Panc1 (cell line): ENCODE measurements around the gene AVEN. TPM values are rescaled to one million over a fixed set of nuclear protein-coding genes. Genes with fewer than 3 reads are reported as not detected.
"Not testable (repeated sequence)": the region's sequence is repeated elsewhere in the genome, so short reads cannot be mapped to it uniquely, and the experiment has no call there.

ENCODE experiments used
- ATAC-seq: fragments of 200-7000 bp; cut with Tn5 transposase; 2 replicates; pipeline ENCODE4 v1.9.1; 2020; ENCODE audit warnings: mild to moderate bottlenecking, moderate library complexity
- BruUV-seq: library from RNA; stranded (reverse); fragments of 400-500 nt; replicated peaks from 2 replicates; lab custom pipeline; 2021; lab: Mats Ljungman, UMichigan
- CTCF ChIA-PET: fragments of 300-600 bp; sonication (Branson Sonifier 250); formaldehyde crosslinking; loops from one replicate; lab custom pipeline; 2022; ENCODE audit warnings: antibody characterized with exemption; lab: Charles Lee
- POLR2A ChIA-PET: fragments of 300-600 bp; sonication (Branson Sonifier 250); formaldehyde crosslinking; loops from one replicate; lab custom pipeline; 2022; ENCODE audit warnings: antibody characterized with exemption; lab: Charles Lee
- DNase-seq: peaks from one replicate; pipeline ENCODE4 v3.0.0-alpha.2; 2010; ENCODE audit warnings: low read depth, low spot score
- H3K27ac ChIP-seq: 2 replicates; pipeline ENCODE4 v1.5.1; 2011; ENCODE audit warnings: mild to moderate bottlenecking, low read length, inconsistent platforms
- H3K27me3 ChIP-seq: fragments of 200-500 bp; sonication (Bioruptor generic); 2 replicates; pipeline ENCODE4 v1.6.0; 2014; ENCODE audit warnings: low read length, inconsistent platforms; ENCODE audit not compliant: control insufficient read depth, insufficient read depth
- H3K36me3 ChIP-seq: fragments of 200-500 bp; sonication (Bioruptor generic); 2 replicates; pipeline ENCODE4 v1.5.1; 2014; ENCODE audit warnings: inconsistent platforms, mild to moderate bottlenecking, low read length, moderate library complexity; ENCODE audit not compliant: control insufficient read depth, insufficient read depth
- H3K4me1 ChIP-seq: 2 replicates; pipeline ENCODE4 v1.5.1; 2011; ENCODE audit warnings: inconsistent platforms, mild to moderate bottlenecking, low read length, moderate library complexity; ENCODE audit not compliant: control insufficient read depth, insufficient read depth
- H3K4me3 ChIP-seq, 2 experiments: 2 replicates each; pipeline ENCODE4 v1.5.1; 2011 to 2012; ENCODE audit warnings: low read depth in 2 of 2, low read length in 2 of 2, mild to moderate bottlenecking in 2 of 2, inconsistent platforms in 1 of 2, moderate library complexity in 1 of 2
- H3K9me3 ChIP-seq: fragments of 200-500 bp; sonication (Bioruptor generic); 2 replicates; pipeline ENCODE4 v1.5.1; 2014; ENCODE audit warnings: low read depth, mild to moderate bottlenecking, inconsistent platforms, low read length, moderate library complexity; ENCODE audit not compliant: control insufficient read depth, insufficient read depth
- CTCF ChIP-seq: fragments of 450-650 bp; IDR thresholded peaks from 2 replicates; pipeline ENCODE4 v1.5.1; 2017; ENCODE audit warnings: mild to moderate bottlenecking
- POLR2AphosphoS5 ChIP-seq: IDR thresholded peaks from 2 replicates; pipeline ENCODE4 v1.6.1; 2012; ENCODE audit warnings: mild to moderate bottlenecking, low read depth, low read length, moderate library complexity
- REST ChIP-seq, 2 experiments: IDR thresholded peaks; 2 replicates each; pipeline ENCODE4 v1.6.1; 2011 to 2012; ENCODE audit warnings: low read depth in 2 of 2, control low read depth in 1 of 2, low read length in 1 of 2, mild to moderate bottlenecking in 1 of 2, moderate library complexity in 1 of 2; ENCODE audit not compliant: insufficient read depth in 1 of 2
- SIN3A ChIP-seq: IDR thresholded peaks from 2 replicates; pipeline ENCODE4 v1.6.1; 2012; ENCODE audit warnings: low read depth, mild to moderate bottlenecking, low read length, moderate library complexity, borderline replicate concordance; ENCODE audit not compliant: insufficient read depth
- TCF7L2 ChIP-seq: IDR thresholded peaks from 2 replicates; pipeline ENCODE4 v1.6.1; 2011; ENCODE audit warnings: mild to moderate bottlenecking, low read depth, low read length, inconsistent platforms
- in situ Hi-C: cut with HindIII; loops from 2 replicates; pipeline ENCODE4 v1.10.0; 2016; ENCODE audit warnings: low sequenced_read_pairs, low pct_unique_long_range_greater_than_20kb
- intact Hi-C: fragments of 100-400 bp; cut with micrococcal nuclease; formaldehyde crosslinking; loops from one replicate; pipeline ENCODE4 v1.10.0; 2022; ENCODE audit not compliant: unreplicated experiment
- total RNA-seq: library from RNA; stranded (reverse); gene quantifications from one replicate; pipeline ENCODE4 v1.2.1, GENCODE V29; 2021; ENCODE audit not compliant: unreplicated experiment

Gene AVEN
- total RNA-seq, 1 experiment from 2014 or later, result 18.4 TPM

- no peak overlapping the region for H3K4me3 ChIP-seq
- no peak for DNase-seq
- H3K36me3 ChIP-seq, result no peaks in the 10 kb centered on the region
- H3K9me3 ChIP-seq, result no peaks in the 10 kb centered on the region
- in situ Hi-C loops, result no loop called here
- H3K4me1 ChIP-seq, result no peaks in the 10 kb centered on the region
- ChIA-PET POLR2A (interaction anchor here (0.5 kb wide), 1 partner anchor 26 kb away, joined by 10 read pairs; no protein-coding TSS in a partner anchor), CTCF (no interaction called here)
- intact Hi-C loops, result no loop called here
- TF ChIP-seq REST (IDR thresholded peaks at IDR 0.05; ENCODE audit: insufficient read depth in 1 of 2, low read depth in 2 of 2, low read length in 1 of 2), result no peak
- no peak for TF ChIP-seq POLR2AphosphoS5
- TF ChIP-seq TCF7L2, result no peak
- no peak for TF ChIP-seq CTCF
- no peak for TF ChIP-seq SIN3A
- no peak overlapping the region for H3K27ac ChIP-seq
- BruUV-seq, result no TSS peak
- H3K27me3 ChIP-seq, result peaks cover 2% of the 10 kb centered on the region; the same call in 1 of the 2 replicates
- ATAC-seq, result no peak
These were observed 216.5 kb downstream of the AVEN start for GRCh38 chr15:33822479-33822878.

GRCh38 chr15:33819499-33819898 lies 219.5 kb downstream of the AVEN start:
- POLR2A ChIA-PET, result interaction anchor here (0.6 kb wide), 1 partner anchor 364 kb away, joined by 5 read pairs; no protein-coding TSS in a partner anchor
- ATAC-seq, in situ Hi-C loops, H3K27me3 ChIP-seq, H3K36me3 ChIP-seq, DNase-seq, H3K4me3 ChIP-seq, H3K27ac ChIP-seq, CTCF ChIA-PET, H3K4me1 ChIP-seq, H3K9me3 ChIP-seq, BruUV-seq: not testable (repeated sequence)
- intact Hi-C loops, result loop anchor here (10.0 kb wide), 1 partner anchor 65 kb away; no protein-coding TSS in a partner anchor

Other genes with a start within 250 kb of the AVEN start
- not detected for gene CHRM5, start 70.7 kb downstream of the AVEN start, total RNA-seq
- gene EMC7, start 62.7 kb upstream of the AVEN start, total RNA-seq, result 79.6 TPM
- gene PGBD4, start 62.9 kb upstream of the AVEN start, total RNA-seq, result 2.3 TPM
- gene KATNBL1, start 170.9 kb upstream of the AVEN start, total RNA-seq, result 46.1 TPM
- 99.2 TPM for gene EMC4, start 185.8 kb upstream of the AVEN start, total RNA-seq